Esophagus squamous epithelium (tissue), 4 donors: ENCODE data around the gene NUTM2B.
"Not testable (repeated sequence)": the region's sequence is repeated elsewhere in the genome, so short reads cannot be mapped to it uniquely, and the experiment has no call there.

Experiments used
- CTCF ChIP-seq, 6 experiments: fragments of 450-650 bp in 4 of 6; fragments of 200-600 bp in 2 of 6; sonication (generic) in 2 of 6; IDR thresholded peaks; one replicate each; pipeline ENCODE4 v1.5.1; 2016 to 2019; ENCODE audit warnings: antibody characterized with exemption in 6 of 6, mild to moderate bottlenecking in 4 of 6, moderate library complexity in 4 of 6
- POLR2A ChIP-seq, 4 donors: fragments of 450-650 bp; IDR thresholded peaks; one replicate each; pipeline ENCODE4 v1.6.1; 2017; ENCODE audit warnings: antibody characterized with exemption in 4 of 4, mild to moderate bottlenecking in 4 of 4, moderate library complexity in 3 of 4

- TF ChIP-seq CTCF, POLR2A (IDR thresholded peaks at IDR 0.05): not testable (repeated sequence)
These were observed 33.7 kb upstream of the NUTM2B start for GRCh38 chr10:79669248-79669788.
